NCI-H526 (cell line): Measurements from ENCODE around the gene RBM27.
"Not testable (repeated sequence)": the region's sequence is repeated elsewhere in the genome, so short reads cannot be mapped to it uniquely, and the experiment has no call there.

Experiments used
- DNase-seq, 2 experiments: peaks; one replicate each; lab custom pipeline; 2025; lab: John Stamatoyannopoulos, UW

The RBM27 gene, protein sequence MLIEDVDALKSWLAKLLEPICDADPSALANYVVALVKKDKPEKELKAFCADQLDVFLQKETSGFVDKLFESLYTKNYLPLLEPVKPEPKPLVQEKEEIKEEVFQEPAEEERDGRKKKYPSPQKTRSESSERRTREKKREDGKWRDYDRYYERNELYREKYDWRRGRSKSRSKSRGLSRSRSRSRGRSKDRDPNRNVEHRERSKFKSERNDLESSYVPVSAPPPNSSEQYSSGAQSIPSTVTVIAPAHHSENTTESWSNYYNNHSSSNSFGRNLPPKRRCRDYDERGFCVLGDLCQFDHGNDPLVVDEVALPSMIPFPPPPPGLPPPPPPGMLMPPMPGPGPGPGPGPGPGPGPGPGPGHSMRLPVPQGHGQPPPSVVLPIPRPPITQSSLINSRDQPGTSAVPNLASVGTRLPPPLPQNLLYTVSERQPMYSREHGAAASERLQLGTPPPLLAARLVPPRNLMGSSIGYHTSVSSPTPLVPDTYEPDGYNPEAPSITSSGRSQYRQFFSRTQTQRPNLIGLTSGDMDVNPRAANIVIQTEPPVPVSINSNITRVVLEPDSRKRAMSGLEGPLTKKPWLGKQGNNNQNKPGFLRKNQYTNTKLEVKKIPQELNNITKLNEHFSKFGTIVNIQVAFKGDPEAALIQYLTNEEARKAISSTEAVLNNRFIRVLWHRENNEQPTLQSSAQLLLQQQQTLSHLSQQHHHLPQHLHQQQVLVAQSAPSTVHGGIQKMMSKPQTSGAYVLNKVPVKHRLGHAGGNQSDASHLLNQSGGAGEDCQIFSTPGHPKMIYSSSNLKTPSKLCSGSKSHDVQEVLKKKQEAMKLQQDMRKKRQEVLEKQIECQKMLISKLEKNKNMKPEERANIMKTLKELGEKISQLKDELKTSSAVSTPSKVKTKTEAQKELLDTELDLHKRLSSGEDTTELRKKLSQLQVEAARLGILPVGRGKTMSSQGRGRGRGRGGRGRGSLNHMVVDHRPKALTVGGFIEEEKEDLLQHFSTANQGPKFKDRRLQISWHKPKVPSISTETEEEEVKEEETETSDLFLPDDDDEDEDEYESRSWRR

DNA sequence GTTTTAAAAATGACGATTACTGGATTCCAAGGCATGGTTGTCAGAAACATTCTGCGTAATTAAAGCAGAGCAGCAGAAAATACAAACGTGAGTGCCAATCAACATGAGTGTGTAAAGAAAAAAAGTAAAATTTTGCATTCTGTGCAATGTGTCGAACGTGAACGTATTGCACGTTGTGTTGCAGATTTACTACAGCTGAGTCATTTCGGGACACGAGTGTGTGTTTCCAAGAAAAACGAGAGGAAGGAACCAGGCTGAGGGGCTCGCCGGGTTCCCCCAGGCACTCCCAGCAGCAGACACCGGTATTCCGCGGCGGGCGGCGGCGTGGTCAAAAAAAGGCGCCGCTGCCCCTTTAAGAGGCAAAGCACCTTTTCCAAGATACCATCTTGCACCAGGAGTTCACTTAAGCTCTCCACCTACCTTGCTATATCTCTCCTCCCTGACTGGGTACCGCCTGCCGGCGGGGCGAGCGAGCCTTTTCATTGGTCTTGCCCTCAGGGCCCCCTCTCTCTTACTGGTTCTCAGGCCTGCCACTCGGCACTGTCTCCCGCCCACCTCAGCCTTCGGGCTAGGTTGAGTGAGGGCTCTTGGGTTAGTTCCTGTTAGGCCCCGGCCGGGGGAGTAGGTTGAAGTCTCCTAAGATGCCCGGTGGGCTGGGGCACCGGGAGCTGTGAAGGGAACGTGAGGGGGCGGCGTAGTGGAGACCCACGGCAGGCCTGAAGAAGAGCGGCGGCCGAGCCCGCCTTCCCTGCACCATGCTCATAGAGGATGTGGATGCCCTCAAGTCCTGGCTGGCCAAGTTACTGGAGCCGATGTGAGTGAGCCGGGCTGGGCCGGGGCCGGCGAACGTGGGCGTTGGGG lies at the start of gene RBM27:
Gene RBM27 (plus strand): TSS at position 595 of the 861 bp plus-strand sequence. CDS start 161 bp downstream, at position 756.
- DNase-seq = peak; percentile 98 to 99

DNA sequence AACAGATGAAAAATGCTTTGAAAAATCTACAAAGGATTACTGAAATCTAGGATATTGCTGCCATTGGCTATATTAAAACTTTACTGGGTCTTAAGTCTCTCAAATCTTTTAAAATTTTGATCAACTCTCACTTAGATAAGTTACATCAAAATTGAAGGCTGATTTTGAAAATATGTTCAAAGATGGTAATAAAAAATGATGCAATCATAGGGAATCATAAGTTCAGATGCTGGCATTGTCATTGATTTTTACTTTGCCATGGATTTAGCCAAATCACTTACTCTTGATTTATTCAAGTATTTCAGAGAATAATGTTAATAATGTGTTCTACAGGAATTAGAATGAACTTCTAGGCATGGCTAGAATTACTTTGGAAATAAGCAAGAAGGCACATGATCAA lies 45.1 kb upstream of the RBM27 start:
- DNase-seq = no peak

DNA sequence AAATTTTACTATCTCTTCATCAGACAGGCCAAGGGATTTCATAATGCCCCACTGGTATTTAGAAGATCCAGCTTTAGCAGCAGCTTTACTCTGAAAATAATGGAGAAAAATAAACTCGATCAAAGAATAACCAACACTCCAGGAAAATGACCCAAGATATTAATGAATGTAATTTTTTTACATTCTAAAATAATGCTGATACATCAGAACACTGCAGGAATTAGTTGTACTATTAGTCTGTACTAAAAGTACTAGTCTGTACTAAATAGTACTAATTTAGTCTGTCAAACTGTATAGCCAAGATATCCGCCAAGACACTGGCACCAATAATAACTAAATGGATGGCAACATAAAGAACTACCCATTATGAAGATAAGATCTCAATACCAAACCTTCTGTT lies 39.0 kb upstream of the RBM27 start:
- DNase-seq = no peak

DNA sequence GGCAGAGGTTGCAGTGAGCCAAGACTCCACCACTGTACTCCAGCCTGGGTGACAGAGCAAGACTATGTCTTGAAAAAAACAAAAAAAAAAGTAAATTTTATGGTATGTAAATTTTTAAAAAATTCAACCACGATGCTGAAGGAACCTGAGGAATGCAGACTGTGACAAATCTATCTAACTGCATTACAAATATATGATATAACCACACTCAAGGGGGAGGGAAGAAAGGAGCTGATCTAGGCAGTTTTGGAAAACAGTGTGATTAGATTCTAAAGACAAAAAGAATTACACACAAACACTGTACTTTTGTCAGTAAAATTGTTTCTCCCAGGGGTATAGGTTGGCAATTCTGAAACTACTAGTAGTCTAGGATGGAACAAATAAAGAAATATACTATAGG lies 37.9 kb upstream of the RBM27 start:
- no peak for DNase-seq

DNA sequence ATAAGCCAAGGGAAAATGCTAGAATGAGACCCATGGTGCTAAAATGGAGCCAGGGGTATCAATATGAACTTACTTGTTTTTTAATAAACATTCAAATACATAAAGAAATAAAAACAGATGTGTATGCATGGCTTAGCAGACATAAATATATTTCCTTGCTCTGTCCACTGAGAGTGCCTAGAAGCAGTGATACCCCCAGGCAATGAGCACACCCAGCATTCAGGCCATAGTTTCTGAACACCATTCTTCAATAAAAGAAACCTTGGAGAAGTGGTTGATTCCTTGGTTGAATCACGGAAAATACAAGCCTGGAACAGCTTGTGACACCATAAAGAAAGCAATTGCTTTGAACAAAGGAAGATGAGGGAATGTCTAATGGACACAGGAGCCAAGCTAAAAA lies 37.5 kb upstream of the RBM27 start:
- no peak for DNase-seq

DNA sequence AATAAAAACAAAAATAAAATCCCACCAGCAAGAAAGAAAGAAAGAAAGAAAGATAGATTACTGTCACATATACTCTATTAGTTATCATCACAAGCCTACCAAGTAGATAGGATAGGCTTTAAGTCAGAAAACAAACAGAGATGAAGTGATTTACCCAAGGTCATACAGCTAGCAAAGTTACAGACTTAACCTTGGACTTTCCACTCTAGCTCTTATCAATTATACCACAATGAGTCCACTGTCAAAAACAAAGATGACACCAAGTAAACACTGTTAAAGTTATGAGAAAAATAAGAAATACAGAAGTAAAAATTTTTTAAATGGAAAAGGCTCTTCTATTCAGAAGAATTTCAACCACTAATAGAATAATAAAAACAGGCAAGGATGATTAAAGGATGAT lies 34.3 kb upstream of the RBM27 start:
- DNase-seq = no peak

DNA sequence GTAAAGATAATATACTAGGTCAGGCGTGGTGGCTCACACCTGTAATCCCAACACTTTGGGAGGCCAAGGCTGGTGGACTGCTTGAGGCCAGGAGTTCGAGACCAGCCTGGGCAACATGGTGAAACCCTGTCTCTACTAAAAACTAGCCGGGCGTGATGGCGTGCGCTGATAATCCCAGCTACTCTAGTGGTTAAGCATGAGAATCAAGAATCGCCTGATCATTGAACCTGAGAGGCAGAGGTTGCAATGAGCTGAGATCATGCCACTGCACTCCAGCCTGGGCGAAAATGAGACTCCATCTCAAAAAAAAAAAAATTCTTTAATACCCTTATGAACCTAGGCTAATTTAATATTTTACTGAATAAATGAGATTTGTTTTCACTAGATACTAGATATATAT lies 30.4 kb upstream of the RBM27 start:
- not testable (repeated sequence) for DNase-seq

DNA sequence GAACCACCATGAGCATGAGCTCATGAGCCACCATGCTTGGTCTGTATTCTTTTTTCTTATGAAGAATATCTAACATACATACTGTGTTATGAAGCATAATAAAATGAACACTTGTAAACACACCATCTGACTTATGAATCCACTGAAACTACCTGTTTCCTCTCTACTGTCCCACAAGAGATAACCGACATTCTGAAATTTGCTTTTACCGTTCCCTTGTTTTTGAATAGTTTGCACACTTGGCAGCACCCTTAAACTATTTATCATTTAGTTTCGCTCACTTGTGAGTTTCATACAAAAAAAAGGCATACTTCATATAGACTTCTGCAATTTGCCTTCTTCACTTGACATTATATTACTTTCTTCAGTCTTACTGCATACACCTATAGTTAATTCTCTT lies 29.8 kb upstream of the RBM27 start:
- no peak for DNase-seq

DNA sequence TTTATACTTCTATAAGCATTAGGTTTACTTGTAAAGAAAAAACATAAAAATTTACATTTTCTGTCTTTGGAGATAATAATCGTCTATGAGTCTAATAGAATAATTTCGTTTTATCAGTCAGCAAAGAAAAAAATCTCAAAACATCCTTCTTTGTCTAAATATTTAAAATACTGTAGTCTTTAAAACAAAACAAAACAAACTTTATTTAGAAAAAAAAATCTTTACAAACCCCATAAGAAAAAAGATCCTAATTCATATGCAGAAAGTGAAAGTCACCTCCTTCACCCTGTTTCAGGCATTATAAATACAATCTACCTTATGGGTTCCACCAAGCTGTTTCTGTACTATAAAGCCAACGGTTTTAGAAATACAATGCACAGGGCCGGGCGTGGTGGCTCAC lies 26.6 kb upstream of the RBM27 start:
- DNase-seq = no peak

DNA sequence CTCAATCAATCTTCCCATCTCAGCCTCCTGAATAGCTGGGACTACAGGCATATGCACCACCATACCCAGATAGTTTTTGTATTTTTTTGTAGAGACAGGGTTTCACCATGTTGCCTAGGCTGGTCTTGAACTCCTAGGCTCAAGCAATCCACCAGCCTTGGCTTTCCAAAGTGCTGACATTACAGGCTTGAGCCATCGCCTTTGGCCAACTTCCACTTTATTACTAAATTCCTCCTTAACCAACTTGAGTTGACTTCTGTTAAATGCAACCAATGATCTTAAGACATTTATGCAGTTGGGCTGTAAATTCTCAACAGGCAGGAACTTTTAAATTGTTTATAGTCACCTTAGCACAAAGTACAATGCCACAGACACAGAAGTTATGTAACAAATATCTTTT lies 23.7 kb upstream of the RBM27 start:
- no peak for DNase-seq

DNA sequence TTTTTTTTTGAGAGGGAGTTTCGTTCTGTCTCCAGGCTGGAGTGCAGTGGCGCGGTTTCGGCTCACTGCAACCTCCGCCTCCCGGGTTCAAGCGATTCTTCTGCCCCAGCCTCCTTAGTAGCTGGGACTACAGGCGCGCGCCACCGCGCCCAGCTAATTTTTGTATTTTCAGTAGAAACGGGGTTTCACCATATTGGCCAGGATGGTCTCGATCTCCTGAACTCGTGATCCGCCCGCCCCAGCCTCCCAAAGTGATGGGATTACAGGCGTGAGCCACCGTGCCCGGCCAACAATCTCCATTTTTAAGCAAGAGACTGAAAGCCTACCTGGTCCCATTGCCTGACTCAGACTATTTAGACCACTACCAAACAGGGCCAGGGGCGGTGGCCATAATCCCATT lies 20.0 kb upstream of the RBM27 start:
- DNase-seq = not testable (repeated sequence)

DNA sequence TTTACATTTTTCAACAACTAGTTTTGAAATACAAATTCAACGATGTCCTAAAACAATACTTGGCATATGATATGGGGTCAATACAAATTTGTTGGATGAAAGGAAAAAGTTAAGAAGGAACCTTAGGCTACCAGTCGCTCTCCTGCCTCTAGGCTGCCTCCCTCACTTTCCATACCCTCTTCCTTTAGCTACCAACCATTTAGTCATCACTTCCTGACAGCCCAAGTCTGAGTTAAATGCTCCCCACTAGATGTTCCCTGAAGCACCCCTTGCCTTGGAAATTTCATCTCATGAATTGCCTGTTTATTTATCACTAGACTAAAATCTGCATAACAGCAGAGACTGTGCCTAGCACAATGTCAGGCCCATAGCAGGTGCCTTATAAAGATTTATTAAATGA lies 18.2 kb upstream of the RBM27 start:
- no peak for DNase-seq

DNA sequence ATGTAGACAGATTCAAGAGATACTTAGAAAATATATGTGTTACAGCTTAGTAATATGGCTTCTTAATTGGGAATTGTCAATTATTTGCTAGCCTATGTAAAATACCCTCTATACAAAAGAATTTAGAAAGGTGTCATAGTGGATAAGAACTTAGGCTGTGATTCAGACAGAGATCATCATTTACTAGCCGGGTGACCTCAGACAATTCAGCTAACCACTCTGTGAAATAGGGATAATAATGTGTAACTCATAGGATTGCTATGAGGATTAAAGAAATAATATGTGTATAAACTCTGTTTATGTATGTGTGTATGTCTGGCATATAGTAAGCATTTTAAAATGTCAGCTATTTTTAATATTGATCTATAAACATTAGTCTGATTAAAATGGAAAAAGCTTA lies 15.0 kb upstream of the RBM27 start:
- no peak for DNase-seq

DNA sequence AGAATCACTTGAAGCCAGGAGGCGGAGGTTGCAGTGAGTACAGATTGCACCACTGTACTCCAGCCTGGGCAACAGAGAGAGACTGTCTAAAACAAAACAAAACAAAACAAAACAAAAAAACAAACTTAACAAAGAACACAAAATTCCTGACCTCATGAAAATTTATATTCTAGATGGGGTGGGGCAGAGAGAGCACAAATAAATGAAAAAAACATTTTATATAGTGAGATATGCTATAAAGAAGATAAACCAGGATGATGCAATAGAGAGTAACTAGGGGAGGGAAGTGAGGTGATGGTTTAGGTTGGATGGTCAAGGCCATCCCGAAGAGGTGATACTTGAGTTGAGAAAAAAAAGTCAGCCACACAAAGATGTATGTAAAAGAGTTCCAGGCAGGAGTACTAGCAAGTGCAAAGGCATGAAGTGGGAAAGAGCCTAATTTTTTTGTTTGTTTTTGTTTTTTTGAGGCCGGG lies 10.8 kb upstream of the RBM27 start:
- no peak for DNase-seq

DNA sequence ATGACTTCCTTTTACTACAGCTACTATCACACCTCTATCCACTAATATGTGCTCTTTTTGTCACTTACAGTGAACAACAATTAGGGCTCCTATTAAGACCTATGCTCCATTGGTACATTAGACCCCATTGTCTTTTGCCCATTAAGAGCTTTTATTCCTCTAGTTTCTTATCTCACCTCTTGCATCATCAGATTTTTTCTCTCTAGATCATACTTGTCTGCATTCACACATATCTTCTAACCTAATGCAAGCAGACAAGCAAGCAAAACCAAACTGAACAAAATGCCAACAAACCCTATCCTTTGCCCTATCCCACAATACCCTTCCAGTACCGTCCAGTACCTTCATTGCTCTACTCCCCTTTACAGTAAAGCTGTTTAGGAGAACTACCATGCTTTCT lies 10.1 kb upstream of the RBM27 start:
- DNase-seq = no peak

DNA sequence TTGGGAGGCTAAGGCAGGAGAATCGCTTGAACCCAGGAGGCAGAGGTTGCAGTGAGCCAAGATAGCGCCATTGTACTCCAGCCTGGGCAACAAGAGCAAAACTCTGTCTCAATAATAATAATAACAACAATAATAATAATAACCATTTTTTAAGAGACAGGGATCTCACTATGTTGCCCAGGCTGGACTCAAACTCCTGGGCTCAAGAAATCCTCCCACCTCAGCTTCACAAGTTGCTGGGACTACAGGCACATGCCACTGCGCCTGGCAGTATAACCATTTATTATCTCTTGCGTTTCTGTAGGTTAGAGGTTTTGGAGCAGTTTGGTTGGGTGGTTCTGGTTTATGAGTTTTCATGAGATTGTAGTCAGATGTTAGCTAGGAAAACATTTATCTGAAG lies 8.4 kb upstream of the RBM27 start:
- DNase-seq = not testable (repeated sequence)

DNA sequence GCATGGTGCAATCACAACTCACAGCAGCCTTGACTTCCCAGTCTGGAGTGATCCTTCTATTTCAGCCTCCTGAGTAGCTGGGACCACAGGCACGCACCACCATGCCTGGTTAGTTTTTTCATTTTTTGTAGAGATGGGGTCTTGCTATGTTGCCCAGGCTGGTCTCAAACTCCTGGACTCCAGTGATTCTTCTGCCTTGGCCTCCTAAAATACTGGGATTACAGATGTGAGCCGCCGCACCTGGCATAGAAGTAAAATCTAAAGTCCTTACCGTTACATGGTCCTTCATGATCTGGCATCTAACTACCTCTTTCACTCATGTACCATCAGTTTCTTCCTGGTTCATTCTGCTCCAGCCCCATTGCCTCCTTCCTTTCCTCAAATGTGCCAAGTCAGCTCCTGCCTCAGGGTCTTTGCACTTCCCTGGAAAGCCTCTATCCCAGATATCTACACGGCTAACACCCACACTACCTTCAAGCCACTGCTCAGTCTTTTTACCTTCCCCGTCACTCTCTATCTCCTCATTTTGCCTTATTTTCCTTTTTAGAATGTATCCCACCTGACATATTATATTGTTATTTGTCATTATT lies 6.9 kb upstream of the RBM27 start:
- DNase-seq = no peak

DNA sequence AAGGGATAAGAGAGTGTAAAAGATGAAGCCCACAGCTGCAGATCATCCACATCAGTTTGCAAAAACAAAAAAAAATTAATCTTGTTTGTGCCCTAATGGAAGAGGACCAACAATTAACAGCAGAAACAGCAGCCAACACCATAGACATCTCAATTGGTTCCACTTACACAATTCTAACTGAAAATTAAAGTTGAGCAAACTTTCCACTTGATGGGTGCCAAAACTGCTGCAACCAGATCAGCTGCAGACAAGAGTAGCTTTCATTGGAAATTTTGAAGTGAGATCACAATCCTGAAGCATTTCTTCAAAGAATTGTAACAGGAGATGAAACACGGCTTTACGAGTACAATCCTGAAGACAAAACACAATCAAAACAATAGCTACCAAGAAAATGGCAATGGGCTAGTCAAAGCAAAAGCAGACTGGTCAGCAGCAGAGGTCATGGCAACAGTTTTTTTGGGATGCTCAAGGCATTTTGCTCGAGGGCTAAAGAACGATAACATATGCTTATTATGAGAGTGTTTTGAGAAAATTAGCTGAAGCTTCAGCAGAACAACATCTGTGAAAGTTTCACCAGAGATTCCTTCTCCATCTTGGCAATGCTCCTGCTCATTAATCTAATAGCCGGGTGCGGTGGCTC lies 4.1 kb upstream of the RBM27 start:
- no peak for DNase-seq

DNA sequence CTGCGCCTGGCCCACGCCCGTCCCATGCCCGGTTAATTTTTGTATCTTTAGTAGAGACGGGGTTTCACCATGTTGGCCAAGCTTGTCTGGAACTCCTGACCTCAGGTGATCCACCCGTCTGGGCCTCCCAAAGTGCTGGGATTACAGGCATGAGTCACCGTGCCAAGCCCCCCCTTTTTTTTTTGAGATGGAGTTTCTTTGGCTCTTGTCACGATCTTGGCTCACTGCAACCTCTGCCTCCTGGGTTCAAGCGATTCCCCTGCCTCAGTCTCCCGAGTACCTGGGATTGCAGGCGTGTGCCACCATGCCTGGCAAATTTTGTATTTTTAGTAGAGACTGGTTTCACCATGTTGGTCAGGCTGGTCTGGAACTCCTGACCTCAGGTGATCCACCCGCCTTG lies 1.6 kb upstream of the RBM27 start:
- not testable (repeated sequence) for DNase-seq

DNA sequence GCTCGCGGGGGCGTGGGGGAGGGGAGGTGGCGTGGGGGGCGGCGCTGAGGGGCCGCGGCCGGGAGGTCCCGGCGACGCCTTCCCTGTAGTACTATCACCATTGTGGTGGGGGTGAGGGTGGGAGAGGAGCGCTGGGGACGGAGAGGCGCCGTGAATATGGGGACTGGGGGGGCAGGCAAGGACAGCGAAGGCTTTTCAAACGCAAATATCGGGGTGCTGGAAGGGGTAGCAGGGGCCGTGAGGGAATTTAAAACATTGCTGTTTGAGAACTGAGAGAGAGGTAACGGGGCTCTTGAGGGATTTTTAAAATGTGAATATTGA lies 427 bp downstream of the RBM27 start:
- DNase-seq = peak in 1 of 2 experiments; percentile 60
